ENCODE data around the gene POU5F1.
A peak's percentile ranks its signal among the peaks of the same experiment; 100 is the strongest.

The POU5F1 gene

GRCh38 chr6:31161216-31162126, 9.0 kb downstream of the POU5F1 start:
- ChIA-PET CTCF (no interaction called here), POLR2A (no interaction called here)
- Histone ChIP-seq H3K4me1 (ENCODE audit: control extremely low read depth in 1 of 4, control insufficient read depth in 4 of 4, insufficient read depth in 4 of 4, low read length in 3 of 4) (peaks cover 2 to 23% (median 20%) of the 10 kb centered on the region in 4 experiments), H3K4me3 (ENCODE audit: control insufficient read depth in 1 of 7, extremely low read depth in 1 of 7, insufficient read depth in 4 of 7, low read depth in 2 of 7, low read length in 6 of 7) (no peak overlapping the region), H3K9me3 (ENCODE audit: control extremely low read depth in 1 of 5, control insufficient read depth in 4 of 5, insufficient read depth in 2 of 5, low read depth in 1 of 5, low read length in 4 of 5) (no peaks in the 10 kb centered on the region), H3K36me3 (ENCODE audit: control insufficient read depth in 4 of 4, insufficient read depth in 4 of 4, low read length in 3 of 4) (peaks cover 0 to 25% (median 10%) of the 10 kb centered on the region in 4 experiments), H3K27me3 (replicated peaks in 2 of 5; ENCODE audit: control insufficient read depth in 4 of 5, insufficient read depth in 5 of 5, low read length in 4 of 5) (no peaks in the 10 kb centered on the region), H3K27ac (ENCODE audit: insufficient read depth in 1 of 2, low read depth in 1 of 2, low read length in 2 of 2, poor library complexity in 1 of 2, severe bottlenecking in 2 of 2) (no peak overlapping the region)
- 95% methylated on average over 17 of the region's 19 CpGs for WGBS (ENCODE audit: insufficient coverage)
- DNase-seq = no peak

GRCh38 chr6:31158863-31159855, 11.3 kb downstream of the POU5F1 start:
- peaks cover 0 to 40% (median 21%) of the 10 kb centered on the region in 4 experiments for H3K36me3 ChIP-seq (ENCODE audit: control insufficient read depth in 4 of 4, insufficient read depth in 4 of 4, low read length in 3 of 4)

GRCh38 chr6:31158140-31158862, 12.2 kb downstream of the POU5F1 start, which contains the start of gene TCF19:
Gene TCF19 (plus strand): TSS chr6:31158589. CDS start chr6:31159470, 881 bp downstream.
- DNase-seq = peak; percentile 99 to 100 (median 99)
- ChIA-PET POLR2A (interaction anchor here (1.0 kb wide), 1 partner anchor 26 kb away, joined by 3 read pairs; no protein-coding TSS in a partner anchor), CTCF (interaction anchor here (0.6 to 1.7 kb wide), 7 partner anchors 9 to 36 kb away, joined by 3 to 4 read pairs (median 3); no protein-coding TSS in a partner anchor)
- WGBS (ENCODE audit: insufficient coverage) = under 1% methylated on average over 43 of the region's 65 CpGs
- Histone ChIP-seq H3K4me1 (ENCODE audit: control extremely low read depth in 1 of 4, control insufficient read depth in 4 of 4, insufficient read depth in 4 of 4, low read length in 3 of 4) (peaks cover 2 to 23% (median 20%) of the 10 kb centered on the region in 4 experiments), H3K27me3 (replicated peaks in 2 of 5; ENCODE audit: control insufficient read depth in 4 of 5, insufficient read depth in 5 of 5, low read length in 4 of 5) (no peaks in the 10 kb centered on the region), H3K27ac (ENCODE audit: insufficient read depth in 1 of 2, low read depth in 1 of 2, low read length in 2 of 2, poor library complexity in 1 of 2, severe bottlenecking in 2 of 2) (peak within 1 kb of the TSS; percentile 40 to 86), H3K9me3 (ENCODE audit: control extremely low read depth in 1 of 5, control insufficient read depth in 4 of 5, insufficient read depth in 2 of 5, low read depth in 1 of 5, low read length in 4 of 5) (no peaks in the 10 kb centered on the region), H3K4me3 (ENCODE audit: control insufficient read depth in 1 of 7, extremely low read depth in 1 of 7, insufficient read depth in 4 of 7, low read depth in 2 of 7, low read length in 6 of 7) (peak within 1 kb of the TSS; percentile 76 to 95 (median 85)), H3K36me3 (ENCODE audit: control insufficient read depth in 4 of 4, insufficient read depth in 4 of 4, low read length in 3 of 4) (peaks cover 0 to 43% (median 21%) of the 10 kb centered on the region in 4 experiments)

More at GRCh38 chr6:31158863-31159855, 11.3 kb downstream of the POU5F1 start:
- Histone ChIP-seq H3K4me1 (ENCODE audit: control extremely low read depth in 1 of 4, control insufficient read depth in 4 of 4, insufficient read depth in 4 of 4, low read length in 3 of 4) (peaks cover 2 to 23% (median 20%) of the 10 kb centered on the region in 4 experiments), H3K27ac (ENCODE audit: insufficient read depth in 1 of 2, low read depth in 1 of 2, low read length in 2 of 2, poor library complexity in 1 of 2, severe bottlenecking in 2 of 2) (peak overlapping the region; percentile 40 to 86), H3K27me3 (replicated peaks in 2 of 5; ENCODE audit: control insufficient read depth in 4 of 5, insufficient read depth in 5 of 5, low read length in 4 of 5) (no peaks in the 10 kb centered on the region), H3K9me3 (ENCODE audit: control extremely low read depth in 1 of 5, control insufficient read depth in 4 of 5, insufficient read depth in 2 of 5, low read depth in 1 of 5, low read length in 4 of 5) (no peaks in the 10 kb centered on the region), H3K4me3 (ENCODE audit: control insufficient read depth in 1 of 7, extremely low read depth in 1 of 7, insufficient read depth in 4 of 7, low read depth in 2 of 7, low read length in 6 of 7) (peak overlapping the region; percentile 76 to 95 (median 85))
- peak in 2 of 3 donors; percentile 28 to 32 for DNase-seq
- POLR2A ChIA-PET = no interaction called here
- CTCF ChIA-PET = interaction anchor here (1.0 to 1.7 kb wide), 7 partner anchors 9 to 34 kb away, joined by 3 to 4 read pairs (median 3); no protein-coding TSS in a partner anchor
- WGBS (ENCODE audit: insufficient coverage) = 18% methylated on average over 30 of the region's 35 CpGs

- ChIA-PET CTCF (interaction anchor here (0.6 to 1.7 kb wide), 5 partner anchors 10 to 37 kb away, joined by 3 to 6 read pairs (median 4); no protein-coding TSS in a partner anchor), POLR2A (interaction anchor here (1.0 kb wide), 1 partner anchor 25 kb away, joined by 3 read pairs; no protein-coding TSS in a partner anchor)
- no peak for DNase-seq
- Histone ChIP-seq H3K4me3 (ENCODE audit: control insufficient read depth in 1 of 7, extremely low read depth in 1 of 7, insufficient read depth in 4 of 7, low read depth in 2 of 7, low read length in 6 of 7) (peak within 1 kb of the TSS; percentile 76 to 95 (median 85)), H3K27me3 (replicated peaks in 2 of 5; ENCODE audit: control insufficient read depth in 4 of 5, insufficient read depth in 5 of 5, low read length in 4 of 5) (no peaks in the 10 kb centered on the region), H3K9me3 (ENCODE audit: control extremely low read depth in 1 of 5, control insufficient read depth in 4 of 5, insufficient read depth in 2 of 5, low read depth in 1 of 5, low read length in 4 of 5) (no peaks in the 10 kb centered on the region), H3K4me1 (ENCODE audit: control extremely low read depth in 1 of 4, control insufficient read depth in 4 of 4, insufficient read depth in 4 of 4, low read length in 3 of 4) (peaks cover 2 to 23% (median 20%) of the 10 kb centered on the region in 4 experiments), H3K27ac (ENCODE audit: insufficient read depth in 1 of 2, low read depth in 1 of 2, low read length in 2 of 2, poor library complexity in 1 of 2, severe bottlenecking in 2 of 2) (peak within 1 kb of the TSS; percentile 40 to 86), H3K36me3 (ENCODE audit: control insufficient read depth in 4 of 4, insufficient read depth in 4 of 4, low read length in 3 of 4) (peaks cover 2 to 36% (median 23%) of the 10 kb centered on the region in 4 experiments)
- WGBS (ENCODE audit: insufficient coverage) = 24% methylated on average over 11 of the region's 14 CpGs
Observed at GRCh38 chr6:31157513-31158139, 12.9 kb downstream of the POU5F1 start, which contains the start of gene CCHCR1. Gene CCHCR1 (minus strand): TSS chr6:31157802. CDS start chr6:31157600, 202 bp downstream.

GRCh38 chr6:31156641-31157040, 13.8 kb downstream of the POU5F1 start:
- Histone ChIP-seq H3K27me3 (replicated peaks in 2 of 5; ENCODE audit: control insufficient read depth in 4 of 5, insufficient read depth in 5 of 5, low read length in 4 of 5) (no peaks in the 10 kb centered on the region), H3K27ac (ENCODE audit: insufficient read depth in 1 of 2, low read depth in 1 of 2, low read length in 2 of 2, poor library complexity in 1 of 2, severe bottlenecking in 2 of 2) (no peak overlapping the region), H3K4me1 (ENCODE audit: control extremely low read depth in 1 of 4, control insufficient read depth in 4 of 4, insufficient read depth in 4 of 4, low read length in 3 of 4) (peaks cover 2 to 23% (median 20%) of the 10 kb centered on the region in 4 experiments), H3K36me3 (ENCODE audit: control insufficient read depth in 4 of 4, insufficient read depth in 4 of 4, low read length in 3 of 4) (peaks cover 4 to 26% (median 19%) of the 10 kb centered on the region in 4 experiments), H3K4me3 (ENCODE audit: control insufficient read depth in 1 of 7, extremely low read depth in 1 of 7, insufficient read depth in 4 of 7, low read depth in 2 of 7, low read length in 6 of 7) (no peak overlapping the region), H3K9me3 (ENCODE audit: control extremely low read depth in 1 of 5, control insufficient read depth in 4 of 5, insufficient read depth in 2 of 5, low read depth in 1 of 5, low read length in 4 of 5) (no peaks in the 10 kb centered on the region)
- no peak for DNase-seq
- WGBS (ENCODE audit: insufficient coverage) = 97% methylated on average over 4 of the region's 7 CpGs
- ChIA-PET CTCF (interaction anchor here (1.5 to 2.8 kb wide), 3 partner anchors 9 to 18 kb away, joined by 4 to 9 read pairs (median 6); partner anchors contain the start of gene PSORS1C2), POLR2A (no interaction called here)
